SK-N-SH (cell line): ENCODE data around the gene PQBP1.

Experiments used
- CHD2 ChIP-seq: fragments of 150-350 bp; IDR thresholded peaks from 2 replicates; pipeline ENCODE4 v1.6.1; 2018; ENCODE audit warnings: low read length; ENCODE audit not compliant: partially characterized antibody
- EP300 ChIP-seq, 2 experiments: IDR thresholded peaks; 2 replicates each; pipeline versions ENCODE4 v1.4.0 to v1.6.1; 2012; ENCODE audit warnings: borderline replicate concordance in 1 of 2, low read depth in 1 of 2, low read length in 1 of 2
- GABPA ChIP-seq: IDR thresholded peaks from 2 replicates; pipeline ENCODE4 v1.4.0; 2012; ENCODE audit warnings: low read depth, mild to moderate bottlenecking
- NFIC ChIP-seq: IDR thresholded peaks from 2 replicates; pipeline ENCODE4 v1.4.0; 2012; ENCODE audit warnings: borderline replicate concordance
- NRF1 ChIP-seq: IDR thresholded peaks from 2 replicates; pipeline ENCODE4 v1.6.1; 2012; ENCODE audit warnings: low read depth, mild to moderate bottlenecking, low read length
- RCOR1 ChIP-seq: fragments of 150-350 bp; IDR thresholded peaks from 2 replicates; pipeline ENCODE4 v1.6.1; 2017; ENCODE audit warnings: antibody characterized with exemption, low read length
- SMC3 ChIP-seq: IDR thresholded peaks from 2 replicates; pipeline ENCODE4 v1.6.1; 2012; ENCODE audit warnings: low read depth, low read length, improper control_type of control experiment
- TF ChIP-seq, protein P1 (sequence below): fragments of 200-600 bp; sonication (generic); IDR thresholded peaks from 2 replicates; pipeline ENCODE4 v1.6.1; 2017; ENCODE audit warnings: antibody characterized with exemption, mild to moderate bottlenecking, moderate library complexity
- TF ChIP-seq, protein P2 (sequence below): fragments of 150-350 bp; IDR thresholded peaks from 2 replicates; pipeline ENCODE4 v1.6.1; 2016; ENCODE audit warnings: mild to moderate bottlenecking, low read depth, low read length
- TF ChIP-seq, protein P3 (sequence below): IDR thresholded peaks from 2 replicates; pipeline ENCODE4 v1.6.1; 2012; ENCODE audit warnings: mild to moderate bottlenecking, low read depth, low read length, moderate library complexity

DNA sequence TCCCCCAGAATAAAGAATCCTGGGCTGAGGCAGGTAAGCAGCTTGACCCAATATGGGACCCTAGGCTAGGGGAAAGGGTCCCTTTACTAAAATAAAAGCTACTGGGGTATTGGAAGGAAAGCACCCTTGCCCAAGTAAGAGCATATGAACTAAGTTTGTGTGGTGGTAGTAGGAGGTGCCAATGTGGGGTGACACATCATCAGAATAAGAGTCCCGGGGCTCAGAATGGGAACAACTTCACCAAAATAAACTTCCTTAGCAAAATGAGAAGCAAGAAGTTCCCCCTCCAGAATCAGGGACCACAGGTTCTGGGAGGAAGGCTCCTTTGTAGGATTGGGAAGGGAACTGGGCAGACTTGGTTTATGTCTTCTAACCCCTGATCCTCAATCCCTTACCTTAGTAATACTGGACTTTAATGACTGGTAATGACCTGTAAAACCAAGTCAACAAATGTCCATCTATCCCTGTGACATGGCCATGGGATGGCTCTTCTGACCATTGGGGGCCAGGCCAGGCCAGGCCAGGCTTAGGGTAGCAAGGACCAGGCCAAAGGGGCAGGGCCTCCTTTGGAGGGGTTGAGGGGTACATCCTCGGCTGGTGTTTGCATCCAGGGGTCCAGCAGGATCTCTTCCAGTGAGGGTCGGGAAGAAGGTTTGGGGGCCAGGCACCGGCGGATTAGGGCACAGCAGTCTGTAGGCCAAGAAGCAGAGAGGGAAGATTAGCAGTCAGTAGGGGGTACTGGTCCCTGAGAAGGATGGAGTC is 16.1 kb downstream of the PQBP1 start:
- TF ChIP-seq, protein P1, sequence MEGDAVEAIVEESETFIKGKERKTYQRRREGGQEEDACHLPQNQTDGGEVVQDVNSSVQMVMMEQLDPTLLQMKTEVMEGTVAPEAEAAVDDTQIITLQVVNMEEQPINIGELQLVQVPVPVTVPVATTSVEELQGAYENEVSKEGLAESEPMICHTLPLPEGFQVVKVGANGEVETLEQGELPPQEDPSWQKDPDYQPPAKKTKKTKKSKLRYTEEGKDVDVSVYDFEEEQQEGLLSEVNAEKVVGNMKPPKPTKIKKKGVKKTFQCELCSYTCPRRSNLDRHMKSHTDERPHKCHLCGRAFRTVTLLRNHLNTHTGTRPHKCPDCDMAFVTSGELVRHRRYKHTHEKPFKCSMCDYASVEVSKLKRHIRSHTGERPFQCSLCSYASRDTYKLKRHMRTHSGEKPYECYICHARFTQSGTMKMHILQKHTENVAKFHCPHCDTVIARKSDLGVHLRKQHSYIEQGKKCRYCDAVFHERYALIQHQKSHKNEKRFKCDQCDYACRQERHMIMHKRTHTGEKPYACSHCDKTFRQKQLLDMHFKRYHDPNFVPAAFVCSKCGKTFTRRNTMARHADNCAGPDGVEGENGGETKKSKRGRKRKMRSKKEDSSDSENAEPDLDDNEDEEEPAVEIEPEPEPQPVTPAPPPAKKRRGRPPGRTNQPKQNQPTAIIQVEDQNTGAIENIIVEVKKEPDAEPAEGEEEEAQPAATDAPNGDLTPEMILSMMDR: no peak
- TF ChIP-seq NFIC: no peak
- no peak for TF ChIP-seq SMC3
- no peak for TF ChIP-seq RCOR1
- TF ChIP-seq CHD2: no peak
- no peak for TF ChIP-seq NRF1
- TF ChIP-seq, protein P2, sequence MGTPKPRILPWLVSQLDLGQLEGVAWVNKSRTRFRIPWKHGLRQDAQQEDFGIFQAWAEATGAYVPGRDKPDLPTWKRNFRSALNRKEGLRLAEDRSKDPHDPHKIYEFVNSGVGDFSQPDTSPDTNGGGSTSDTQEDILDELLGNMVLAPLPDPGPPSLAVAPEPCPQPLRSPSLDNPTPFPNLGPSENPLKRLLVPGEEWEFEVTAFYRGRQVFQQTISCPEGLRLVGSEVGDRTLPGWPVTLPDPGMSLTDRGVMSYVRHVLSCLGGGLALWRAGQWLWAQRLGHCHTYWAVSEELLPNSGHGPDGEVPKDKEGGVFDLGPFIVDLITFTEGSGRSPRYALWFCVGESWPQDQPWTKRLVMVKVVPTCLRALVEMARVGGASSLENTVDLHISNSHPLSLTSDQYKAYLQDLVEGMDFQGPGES: no peak
- TF ChIP-seq EP300 (IDR thresholded peaks at IDR 0.05; ENCODE audit: borderline replicate concordance in 1 of 2, low read depth in 1 of 2, low read length in 1 of 2): no peak
- TF ChIP-seq, protein P3, sequence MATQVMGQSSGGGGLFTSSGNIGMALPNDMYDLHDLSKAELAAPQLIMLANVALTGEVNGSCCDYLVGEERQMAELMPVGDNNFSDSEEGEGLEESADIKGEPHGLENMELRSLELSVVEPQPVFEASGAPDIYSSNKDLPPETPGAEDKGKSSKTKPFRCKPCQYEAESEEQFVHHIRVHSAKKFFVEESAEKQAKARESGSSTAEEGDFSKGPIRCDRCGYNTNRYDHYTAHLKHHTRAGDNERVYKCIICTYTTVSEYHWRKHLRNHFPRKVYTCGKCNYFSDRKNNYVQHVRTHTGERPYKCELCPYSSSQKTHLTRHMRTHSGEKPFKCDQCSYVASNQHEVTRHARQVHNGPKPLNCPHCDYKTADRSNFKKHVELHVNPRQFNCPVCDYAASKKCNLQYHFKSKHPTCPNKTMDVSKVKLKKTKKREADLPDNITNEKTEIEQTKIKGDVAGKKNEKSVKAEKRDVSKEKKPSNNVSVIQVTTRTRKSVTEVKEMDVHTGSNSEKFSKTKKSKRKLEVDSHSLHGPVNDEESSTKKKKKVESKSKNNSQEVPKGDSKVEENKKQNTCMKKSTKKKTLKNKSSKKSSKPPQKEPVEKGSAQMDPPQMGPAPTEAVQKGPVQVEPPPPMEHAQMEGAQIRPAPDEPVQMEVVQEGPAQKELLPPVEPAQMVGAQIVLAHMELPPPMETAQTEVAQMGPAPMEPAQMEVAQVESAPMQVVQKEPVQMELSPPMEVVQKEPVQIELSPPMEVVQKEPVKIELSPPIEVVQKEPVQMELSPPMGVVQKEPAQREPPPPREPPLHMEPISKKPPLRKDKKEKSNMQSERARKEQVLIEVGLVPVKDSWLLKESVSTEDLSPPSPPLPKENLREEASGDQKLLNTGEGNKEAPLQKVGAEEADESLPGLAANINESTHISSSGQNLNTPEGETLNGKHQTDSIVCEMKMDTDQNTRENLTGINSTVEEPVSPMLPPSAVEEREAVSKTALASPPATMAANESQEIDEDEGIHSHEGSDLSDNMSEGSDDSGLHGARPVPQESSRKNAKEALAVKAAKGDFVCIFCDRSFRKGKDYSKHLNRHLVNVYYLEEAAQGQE: no peak
- no peak for TF ChIP-seq GABPA
